Esophagus muscularis mucosa (tissue), 4 donors: ENCODE results near the gene SLFN12. TPM values are rescaled to one million over a fixed set of nuclear protein-coding genes. Genes with fewer than 3 reads are reported as not detected.

Source experiments
- DNase-seq: peaks from one replicate; pipeline ENCODE4 v3.0.0-alpha.2; 2017; ENCODE audit errors: extremely low spot score
- H3K27ac ChIP-seq, 4 donors: fragments of 200-600 bp; sonication (generic); replicated peaks in 1 of 4; 1 replicate in 3 of 4; 2 replicates in 1 of 4; pipeline ENCODE4 v1.5.1; 2016 to 2019; ENCODE audit warnings: mild to moderate bottlenecking in 1 of 4
- H3K27me3 ChIP-seq, 4 donors: fragments of 200-600 bp; sonication (generic); one replicate each; pipeline versions ENCODE4 v1.5.1 to v1.6.0; 2016 to 2019
- H3K36me3 ChIP-seq, 4 donors: fragments of 200-600 bp; sonication (generic); one replicate each; pipeline ENCODE4 v1.5.1; 2016 to 2019
- H3K4me1 ChIP-seq, 4 donors: fragments of 200-600 bp; sonication (generic); one replicate each; pipeline ENCODE4 v1.5.1; 2016 to 2019
- H3K4me3 ChIP-seq, 4 donors: fragments of 200-600 bp; sonication (generic); 1 replicate in 2 of 4; 2 replicates in 2 of 4; pipeline ENCODE4 v1.5.1; 2016 to 2019; ENCODE audit warnings: mild to moderate bottlenecking in 4 of 4, moderate library complexity in 1 of 4
- H3K9me3 ChIP-seq, 4 donors: fragments of 200-600 bp; sonication (generic); 1 replicate in 3 of 4; 2 replicates in 1 of 4; pipeline ENCODE4 v1.5.1; 2016 to 2019
- CTCF ChIP-seq, 3 experiments: fragments of 200-600 bp in 2 of 3; fragments of 450-650 bp in 1 of 3; sonication (generic) in 2 of 3; IDR thresholded peaks; one replicate each; pipeline ENCODE4 v1.5.1; 2017 to 2019; ENCODE audit warnings: antibody characterized with exemption in 3 of 3, mild to moderate bottlenecking in 2 of 3, moderate library complexity in 1 of 3
- EP300 ChIP-seq: sonication (generic); formaldehyde crosslinking; IDR thresholded peaks from one replicate; pipeline ENCODE4 v1.6.1; 2017; ENCODE audit warnings: antibody characterized with exemption
- POLR2A ChIP-seq: fragments of 450-650 bp; IDR thresholded peaks from one replicate; pipeline ENCODE4 v1.6.1; 2017; ENCODE audit warnings: antibody characterized with exemption, moderate library complexity, mild to moderate bottlenecking, low read depth
- POLR2AphosphoS5 ChIP-seq, 2 donors: sonication (generic); formaldehyde crosslinking; IDR thresholded peaks; one replicate each; pipeline ENCODE4 v1.6.1; 2017; ENCODE audit warnings: antibody characterized with exemption in 2 of 2
- WGBS: methylation state at CpG from one replicate; pipeline ENCODE4 v1.1.5; 2018; 5-methylcytosine and 5-hydroxymethylcytosine counted together
- intact Hi-C: fragments of 100-400 bp; cut with DNase I; formaldehyde crosslinking; loops from one replicate; pipeline ENCODE4 v1.15.1; 2023
- total RNA-seq, 4 donors: library from RNA; depleted of rRNA; stranded (reverse); fragments of >200 nt; gene quantifications; one replicate each; pipeline versions ENCODE4 v1.1.0 to v1.2.1, GENCODE V29; 2016

Gene SLFN12
- total RNA-seq: 10 to 100 TPM in 1 of 4 donors, 1 to 10 TPM in 3; 6.6 to 11.2 (median 7.7) TPM

GRCh38 chr17:35432176-35433074 is at the start of gene SLFN12:
TSS of gene SLFN12 (minus strand) at chr17:35432500. CDS start at chr17:35423028, 9,472 bp downstream.
- H3K4me3 ChIP-seq: peak within 1 kb of the TSS; percentile 57 to 69 (median 60)
- intact Hi-C loops: loop anchor here (5.0 to 10.0 kb wide), 2 partner anchors 60 to 188 kb away; partner anchors contain the start of genes SLFN11 and SLFN5
- H3K27me3 ChIP-seq: no peaks in the 10 kb centered on the region
- peak within 1 kb of the TSS; percentile 83 to 86 (median 85) for H3K27ac ChIP-seq
- no peaks in the 10 kb centered on the region for H3K9me3 ChIP-seq
- WGBS: 13% methylated on average over 22 of the region's 22 CpGs
- no peak for DNase-seq
- peaks cover 0 to 4% (median 0%) of the 10 kb centered on the region in 4 donors for H3K36me3 ChIP-seq
- H3K4me1 ChIP-seq: peaks cover 20 to 29% (median 22%) of the 10 kb centered on the region in 4 donors
- TF ChIP-seq POLR2AphosphoS5 (IDR thresholded peaks at IDR 0.05) (peak; percentile 60 to 69), POLR2A (no peak), CTCF (IDR thresholded peaks at IDR 0.05) (no peak), EP300 (no peak)

GRCh38 chr17:35479271-35479670 is 47.0 kb upstream of the SLFN12 start:
- peaks cover 0 to 48% (median 6%) of the 10 kb centered on the region in 4 donors for H3K27me3 ChIP-seq

GRCh38 chr17:35477248-35477647 is 44.9 kb upstream of the SLFN12 start:
- Histone ChIP-seq H3K27me3 (peaks cover 0 to 40% (median 6%) of the 10 kb centered on the region in 4 donors), H3K9me3 (peaks cover 0 to 2% (median 0%) of the 10 kb centered on the region in 4 donors), H3K36me3 (no peaks in the 10 kb centered on the region), H3K27ac (no peak overlapping the region), H3K4me3 (no peak overlapping the region), H3K4me1 (no peaks in the 10 kb centered on the region)
- intact Hi-C loops: no loop called here
- no peak for TF ChIP-seq POLR2A
- TF ChIP-seq POLR2AphosphoS5 (IDR thresholded peaks at IDR 0.05): no peak
- TF ChIP-seq EP300: no peak
- no peak for TF ChIP-seq CTCF (IDR thresholded peaks at IDR 0.05)
- no peak for DNase-seq
- 65% methylated on average over 5 of the region's 5 CpGs for WGBS

More at GRCh38 chr17:35479271-35479670, 47.0 kb upstream of the SLFN12 start:
- 76% methylated on average over 5 of the region's 5 CpGs for WGBS
- Histone ChIP-seq H3K27ac (no peak overlapping the region), H3K4me1 (no peaks in the 10 kb centered on the region), H3K4me3 (no peak overlapping the region), H3K36me3 (no peaks in the 10 kb centered on the region), H3K9me3 (no peaks in the 10 kb centered on the region)
- no peak for TF ChIP-seq CTCF (IDR thresholded peaks at IDR 0.05)
- no peak for TF ChIP-seq POLR2AphosphoS5 (IDR thresholded peaks at IDR 0.05)
- TF ChIP-seq POLR2A: no peak
- TF ChIP-seq EP300: no peak
- intact Hi-C loops: no loop called here
- no peak for DNase-seq

GRCh38 chr17:35476283-35476820 is 44.1 kb upstream of the SLFN12 start:
- WGBS: 57% methylated on average over 2 of the region's 2 CpGs
- Histone ChIP-seq H3K27me3 (peaks cover 0 to 35% (median 6%) of the 10 kb centered on the region in 4 donors), H3K9me3 (peaks cover 0 to 5% (median 0%) of the 10 kb centered on the region in 4 donors), H3K4me3 (no peak overlapping the region), H3K4me1 (no peaks in the 10 kb centered on the region), H3K27ac (no peak overlapping the region), H3K36me3 (no peaks in the 10 kb centered on the region)
- intact Hi-C loops: no loop called here
- DNase-seq: no peak
- no peak for TF ChIP-seq POLR2AphosphoS5 (IDR thresholded peaks at IDR 0.05)
- no peak for TF ChIP-seq CTCF (IDR thresholded peaks at IDR 0.05)
- TF ChIP-seq EP300: no peak
- TF ChIP-seq POLR2A: no peak
